H1 (cell line): Measurements from ENCODE around the gene SNCAIP. TPM values are rescaled to one million over a fixed set of nuclear protein-coding genes. Genes with fewer than 3 reads are reported as not detected.

Source experiments
- CHD2 ChIP-seq: IDR thresholded peaks from 2 replicates; pipeline ENCODE4 v1.6.1; 2012; ENCODE audit warnings: low read length, improper control_type of control experiment
- CHD7 ChIP-seq: fragments of 300-600 bp; sonication (generic); IDR thresholded peaks from 2 replicates; pipeline ENCODE4 v1.7.1; 2012; ENCODE audit warnings: low read length, moderate library complexity, mild to moderate bottlenecking, inconsistent platforms; ENCODE audit not compliant: insufficient replicate concordance
- E2F6 ChIP-seq: IDR thresholded peaks from 2 replicates; pipeline ENCODE4 v1.6.1; 2012; ENCODE audit warnings: inconsistent platforms
- MAFK ChIP-seq: IDR thresholded peaks from 2 replicates; pipeline ENCODE4 v1.6.1; 2012; ENCODE audit warnings: low read depth, mild to moderate bottlenecking, improper control_type of control experiment, low read length
- RNF2 ChIP-seq: fragments of 200-900, 300-1000 bp; sonication (generic); IDR thresholded peaks from 2 replicates; pipeline ENCODE4 v1.7.1; 2016; ENCODE audit warnings: borderline replicate concordance, low read depth, mild to moderate bottlenecking, antibody characterized with exemption, low read length; ENCODE audit not compliant: poor library complexity, severe bottlenecking; ENCODE audit errors: missing control alignments
- polyA plus RNA-seq, 7 experiments: library from polyadenylated mRNA; depleted of rRNA in 3 of 7; stranded (reverse) in 5 of 7; unstranded in 2 of 7; fragments of >200 nt in 5 of 7; fragments of 200-250 nt in 2 of 7; gene quantifications; 1 replicate in 5 of 7; 2 replicates in 1 of 7; 4 replicates in 1 of 7; pipeline versions ENCODE4 v1.2.1 to v1.2.3, GENCODE V29; 2011 to 2013; ENCODE audit warnings: missing spikeins in 2 of 7, mixed read lengths in 2 of 7
- total RNA-seq: library from RNA; stranded (reverse); fragmentation: NEBNext Ultra II Directional; extraction: Animal tissue kit (Norgen Biotek cat#: 25700); gene quantifications from 2 replicates; pipeline ENCODE4 v1.2.1, GENCODE V29; 2021

Gene SNCAIP
- total and polyA plus RNA-seq, 2 of the 8 experiments (the other 6 are each of a cell fraction or from before 2014, with no cell fraction given) = 3.9 to 9.0 TPM

- TF ChIP-seq CHD7 (no peak), CHD2 (no peak), RNF2 (no peak), MAFK (no peak), E2F6 (no peak)
Measured at GRCh38 chr5:122421374-122422079, 109.5 kb downstream of the SNCAIP start (continued).
